HG03139 (cell line): ENCODE data around the gene INSM2.

Experiments used
- ATAC-seq: cut with Tn5 transposase; IDR thresholded peaks from one replicate; pipeline ENCODE4 v1.9.1; 2021; ENCODE audit not compliant: unreplicated experiment

Gene INSM2

DNA sequence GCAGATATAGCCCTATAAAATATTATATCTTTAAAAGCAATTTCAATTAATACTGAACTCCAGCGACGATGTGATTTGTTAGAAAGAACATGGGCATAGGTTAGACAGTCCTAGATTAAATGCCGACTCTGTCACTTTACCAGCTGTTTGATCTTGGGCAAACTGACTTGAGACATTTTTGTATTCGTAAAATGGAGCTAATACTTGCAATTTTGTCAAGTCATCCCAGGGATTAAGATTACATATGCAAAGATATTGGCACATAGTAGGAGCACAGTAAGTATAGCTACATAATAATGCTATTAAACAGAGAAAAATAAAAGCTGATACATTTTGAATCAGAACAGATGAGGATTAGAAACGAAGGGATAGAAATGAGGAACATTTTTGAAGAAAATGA, 9.0 kb downstream of the INSM2 start:
- no peak for ATAC-seq

DNA sequence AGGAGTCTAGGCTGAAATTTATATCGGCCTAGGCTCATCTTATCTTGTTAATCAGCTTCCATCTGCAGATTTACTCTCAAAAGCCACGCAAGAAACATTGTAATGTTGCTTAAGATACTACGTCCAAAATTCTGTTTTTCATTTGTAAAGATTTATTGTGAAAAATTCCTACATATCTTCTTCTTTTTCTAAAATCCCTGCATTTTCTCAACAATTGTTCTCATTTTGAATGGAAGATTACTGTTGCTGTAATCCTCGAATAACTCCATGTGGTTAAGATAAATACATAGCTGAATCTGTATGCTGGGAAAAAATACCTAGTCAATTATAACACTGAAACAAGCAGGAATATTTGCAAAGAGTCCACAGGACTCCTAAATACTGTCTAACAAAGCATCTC, 15.6 kb downstream of the INSM2 start:
- ATAC-seq: no peak

DNA sequence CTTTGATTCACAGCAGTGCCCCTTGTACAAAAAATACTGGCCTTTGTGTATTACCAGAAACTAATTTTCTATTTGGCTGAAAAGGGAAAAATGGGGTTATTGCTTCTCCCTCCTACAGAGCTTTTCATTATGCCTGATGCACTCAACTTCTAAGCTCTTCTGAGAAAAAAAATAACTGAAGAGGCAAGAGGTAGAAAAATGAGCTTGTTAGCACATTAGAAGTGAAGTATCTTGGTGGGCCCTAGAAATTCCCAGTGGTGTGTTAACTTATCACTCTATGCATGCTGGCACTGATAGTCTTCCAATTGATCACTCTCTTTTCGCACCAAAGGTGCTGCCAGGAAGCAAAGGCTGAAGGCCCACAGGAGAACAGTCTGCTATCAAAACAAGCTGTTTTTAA, 17.1 kb downstream of the INSM2 start:
- ATAC-seq: no peak

DNA sequence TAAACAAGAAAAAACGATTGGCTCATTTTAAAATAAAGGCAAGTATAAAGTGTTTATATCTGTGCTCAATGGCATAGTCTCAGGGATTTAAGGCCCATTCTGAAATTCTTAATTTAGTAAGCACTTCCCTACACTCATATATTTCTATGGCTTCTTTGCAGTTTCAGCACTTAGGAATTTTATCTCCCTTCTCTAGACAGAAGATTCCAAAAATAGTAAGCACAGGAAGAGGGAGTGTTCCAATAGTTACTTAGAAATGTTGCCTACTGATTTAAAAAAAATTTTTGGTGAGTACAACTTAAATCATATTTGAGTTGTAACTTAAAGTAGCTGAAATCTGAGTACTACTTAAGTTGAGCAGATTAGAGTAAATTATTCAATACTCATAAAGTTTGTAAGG, 19.8 kb downstream of the INSM2 start:
- no peak for ATAC-seq

DNA sequence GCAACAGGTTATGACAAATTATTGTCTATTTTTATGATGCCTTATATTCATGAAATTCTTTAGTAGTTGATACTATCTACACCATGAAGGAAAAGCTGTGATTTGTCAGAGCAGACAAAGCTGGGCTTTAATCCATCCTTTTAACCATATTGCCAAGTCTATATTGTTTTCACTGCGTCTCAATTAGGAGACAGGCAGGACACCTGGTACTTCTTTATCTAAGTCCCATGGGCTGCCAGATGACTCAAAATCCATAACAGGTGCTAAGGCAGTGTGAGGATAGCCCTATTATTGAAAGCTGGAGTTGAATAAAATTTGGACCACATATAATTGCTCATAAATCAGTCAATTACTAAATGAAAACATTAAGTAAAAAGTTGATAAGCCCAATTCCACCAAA, 22.6 kb downstream of the INSM2 start:
- ATAC-seq: no peak

DNA sequence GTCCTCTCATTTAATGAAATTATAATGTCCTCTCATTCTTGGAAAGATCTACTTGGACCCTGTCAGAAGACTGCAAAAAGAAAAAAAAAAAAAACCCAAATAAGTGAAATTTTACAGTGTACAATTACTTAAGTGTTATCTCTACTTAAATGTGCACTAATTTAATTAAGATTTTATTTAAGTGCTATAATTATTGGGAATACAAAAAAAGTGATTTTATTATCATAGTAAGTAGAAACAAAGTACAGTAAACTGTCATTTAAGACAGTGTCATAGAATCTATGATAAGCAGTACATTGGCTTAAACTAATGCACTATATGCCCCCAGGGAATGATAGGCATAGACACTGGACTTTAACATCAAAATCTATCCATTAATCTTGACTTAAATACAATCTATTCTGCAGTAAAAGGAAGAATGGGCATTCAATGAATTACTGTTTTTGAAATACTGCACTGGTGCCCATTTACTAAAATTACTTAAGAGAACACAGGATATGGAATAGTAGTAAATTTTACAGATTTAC, 23.3 kb downstream of the INSM2 start:
- ATAC-seq: no peak

DNA sequence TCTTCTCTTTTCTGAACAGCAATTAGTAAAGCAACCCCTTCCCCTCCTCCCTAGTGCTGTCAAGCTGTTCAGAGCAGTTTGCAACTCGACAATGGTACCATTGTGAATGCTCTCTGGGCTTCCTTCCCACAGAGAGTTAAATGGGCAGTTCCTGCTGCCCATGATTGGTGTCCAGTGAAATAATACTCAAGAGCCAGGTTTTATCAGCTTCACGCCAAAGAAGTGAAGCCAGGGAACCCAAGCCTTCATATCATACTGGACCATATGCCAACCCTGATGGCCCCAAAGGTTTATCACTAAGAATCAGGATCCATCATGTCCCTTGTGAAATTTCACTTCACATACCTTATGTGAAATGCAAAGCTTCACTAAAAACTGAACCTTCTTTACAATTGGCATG, 24.7 kb downstream of the INSM2 start:
- no peak for ATAC-seq

DNA sequence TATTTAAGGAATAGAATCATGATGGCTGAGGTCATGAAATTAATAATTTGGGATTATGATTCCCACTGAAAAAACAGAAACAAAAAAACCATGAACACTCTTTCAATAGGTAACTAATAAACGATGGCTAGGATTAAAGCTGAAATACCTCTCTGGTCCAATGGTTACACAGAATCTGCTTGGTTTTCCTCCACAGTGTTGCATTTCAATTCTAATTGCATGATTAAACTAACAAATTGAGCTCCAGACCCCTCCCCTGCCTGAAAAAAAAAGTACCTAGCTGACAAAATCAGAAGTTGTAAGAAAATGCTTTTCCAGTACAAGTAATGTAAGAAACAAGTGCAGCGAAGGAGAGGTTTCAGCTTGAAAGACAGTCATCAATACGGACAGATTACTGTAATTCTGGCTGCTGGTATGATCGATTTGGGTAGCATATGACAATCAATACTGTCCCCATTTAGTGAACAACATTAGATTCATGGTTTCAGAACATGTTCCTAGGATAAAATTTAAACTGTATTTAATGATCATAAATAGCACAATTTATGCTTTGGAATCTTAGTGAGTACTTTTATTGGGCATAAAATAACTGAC, 32.0 kb downstream of the INSM2 start:
- no peak for ATAC-seq

DNA sequence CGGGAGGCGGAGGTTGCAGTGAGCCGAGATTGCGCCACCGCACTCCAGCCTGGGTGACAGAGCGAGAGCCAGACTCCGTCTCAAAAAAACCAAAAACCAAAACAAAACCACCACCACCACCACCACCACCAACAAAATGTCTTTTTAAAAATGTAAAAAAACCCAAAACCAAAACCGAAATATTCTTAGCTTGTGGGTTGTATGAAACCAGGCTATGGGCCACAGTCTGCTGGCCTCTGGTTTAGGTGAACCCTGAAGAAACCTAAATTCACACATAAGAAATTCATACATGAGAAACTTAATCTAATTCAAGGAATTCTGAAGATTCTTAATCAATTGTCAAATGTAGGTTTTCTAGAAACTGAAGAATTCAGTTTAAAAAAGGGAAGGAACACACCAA, 37.6 kb downstream of the INSM2 start:
- no peak for ATAC-seq

DNA sequence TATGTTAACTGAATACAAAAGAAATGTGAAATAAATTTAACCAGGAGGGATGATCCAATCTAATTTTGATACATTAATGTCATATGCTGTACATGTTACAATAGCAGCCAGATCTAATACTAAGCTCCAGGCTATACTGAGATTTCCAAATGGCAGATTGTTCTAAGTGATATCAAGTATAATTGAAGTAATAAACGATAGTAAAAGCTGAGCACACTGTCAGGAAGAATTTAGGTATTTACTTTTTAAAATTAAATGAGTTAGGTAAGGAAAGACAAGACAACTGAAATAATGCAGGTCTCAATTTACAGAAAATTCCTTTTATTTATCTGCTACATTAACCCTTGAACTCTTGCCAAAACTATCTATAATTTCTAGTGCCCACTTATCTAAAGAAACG, 39.9 kb downstream of the INSM2 start:
- no peak for ATAC-seq

DNA sequence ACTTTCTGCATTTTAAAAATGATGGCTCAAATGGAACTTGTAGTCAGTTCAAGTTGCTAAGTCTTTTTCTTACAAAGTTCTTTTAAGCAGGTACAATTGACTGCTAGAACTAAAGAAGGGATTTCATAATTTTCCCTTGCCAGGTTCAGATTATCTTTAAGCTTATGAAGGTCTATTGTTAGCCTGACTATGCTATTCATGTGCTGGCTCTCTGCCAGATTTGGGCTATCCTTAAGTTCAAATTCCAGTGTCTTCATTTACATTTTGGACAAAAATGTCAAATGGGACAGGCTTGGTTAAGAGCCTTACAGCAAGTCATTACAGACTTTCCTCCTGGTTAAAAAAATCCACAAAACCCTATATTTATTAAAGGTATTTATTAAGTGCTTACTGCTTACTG, 42.3 kb downstream of the INSM2 start:
- ATAC-seq: no peak

DNA sequence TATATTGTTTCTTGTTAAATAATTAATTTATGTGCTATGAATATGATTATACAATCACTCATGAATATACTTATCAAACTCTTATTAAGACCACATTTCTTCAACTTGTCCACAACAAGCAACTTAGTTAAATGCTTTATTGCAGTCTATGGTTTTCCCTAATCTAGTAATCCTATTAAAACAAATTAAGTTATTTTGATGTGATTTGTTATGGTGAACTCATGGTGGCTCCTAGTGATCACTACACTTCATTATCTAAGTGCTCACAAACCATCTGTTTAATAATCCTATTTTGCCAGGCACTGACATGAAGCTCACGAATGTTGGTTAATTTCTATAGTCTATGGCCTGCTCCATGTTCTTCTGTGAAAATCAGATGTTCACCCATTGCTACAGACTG, 42.9 kb downstream of the INSM2 start:
- no peak for ATAC-seq

DNA sequence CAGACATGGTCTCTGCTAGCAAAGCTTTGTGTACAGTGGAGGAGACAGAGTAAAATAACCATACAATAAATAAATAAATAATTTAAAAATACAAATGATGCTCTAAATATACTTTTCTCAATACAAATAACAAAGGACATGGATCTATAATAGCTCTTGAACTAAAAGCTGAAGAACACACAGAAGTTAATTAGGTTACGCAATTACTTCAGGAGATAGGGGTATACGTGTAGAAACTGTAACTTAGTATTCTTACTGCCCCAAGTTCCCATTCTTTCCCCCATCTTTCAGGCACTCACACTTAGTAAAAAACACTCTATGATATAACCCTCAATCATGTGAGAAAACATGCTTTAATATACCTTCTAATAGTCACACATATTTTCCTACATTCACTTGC, 44.2 kb downstream of the INSM2 start:
- ATAC-seq: no peak

DNA sequence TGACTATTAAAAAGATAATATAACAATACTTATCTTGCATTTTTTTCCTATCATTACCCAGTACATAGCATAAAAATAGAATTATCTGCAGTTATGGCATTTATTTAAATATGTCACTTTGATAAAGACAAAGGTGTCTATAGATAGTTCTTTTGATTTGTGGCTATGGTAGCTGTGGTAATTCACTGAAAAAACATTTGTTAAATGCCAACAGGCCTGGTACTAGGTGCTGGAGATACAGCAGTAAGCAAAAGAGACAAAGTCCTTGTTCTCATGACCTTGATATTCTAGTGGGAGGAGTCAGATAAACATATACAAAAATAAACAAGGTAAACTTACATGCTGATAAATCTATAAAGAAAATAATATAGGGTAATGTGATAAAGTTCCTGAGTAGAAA, 44.7 kb downstream of the INSM2 start:
- no peak for ATAC-seq
